GM19023 (cell line): ENCODE data around the gene YWHAB.
"Not testable (repeated sequence)": the region's sequence is repeated elsewhere in the genome, so short reads cannot be mapped to it uniquely, and the experiment has no call there.

ENCODE experiments used
- ATAC-seq: cut with Tn5 transposase; IDR thresholded peaks from one replicate; pipeline ENCODE4 v1.9.1; 2021; ENCODE audit warnings: mild to moderate bottlenecking, moderate library complexity; ENCODE audit not compliant: unreplicated experiment

The YWHAB gene

GRCh38 chr20:44866703-44867335 is 18.7 kb upstream of the YWHAB start:
- no peak for ATAC-seq

GRCh38 chr20:44869471-44869870 is 16.0 kb upstream of the YWHAB start:
- no peak for ATAC-seq

- not testable (repeated sequence) for ATAC-seq
Observed at GRCh38 chr20:44882360-44882759, 3.1 kb upstream of the YWHAB start.

GRCh38 chr20:44883214-44883902 is 2.1 kb upstream of the YWHAB start:
- ATAC-seq, result no peak

- no peak for ATAC-seq
Observed at GRCh38 chr20:44884907-44885391, 556 bp upstream of the YWHAB start.

- no peak for ATAC-seq
Observed at GRCh38 chr20:44886266-44886651, 754 bp downstream of the YWHAB start.

GRCh38 chr20:44886828-44887227 is 1.3 kb downstream of the YWHAB start:
- no peak for ATAC-seq

- no peak for ATAC-seq
Observed at GRCh38 chr20:44887466-44887865, 2.0 kb downstream of the YWHAB start.

GRCh38 chr20:44888226-44889103 is 3.0 kb downstream of the YWHAB start:
- ATAC-seq, result no peak

GRCh38 chr20:44891826-44892225 is 6.3 kb downstream of the YWHAB start:
- ATAC-seq, result no peak

GRCh38 chr20:44894959-44895358 is 9.5 kb downstream of the YWHAB start:
- no peak for ATAC-seq

- no peak for ATAC-seq
Observed at GRCh38 chr20:44896583-44896982, 11.1 kb downstream of the YWHAB start.

- ATAC-seq, result no peak
Observed at GRCh38 chr20:44897133-44897532, 11.6 kb downstream of the YWHAB start.

GRCh38 chr20:44900231-44900854 is 14.8 kb downstream of the YWHAB start:
- ATAC-seq, result no peak

GRCh38 chr20:44901974-44902373 is 16.5 kb downstream of the YWHAB start:
- no peak for ATAC-seq

GRCh38 chr20:44904377-44904776 is 18.9 kb downstream of the YWHAB start:
- no peak for ATAC-seq

- ATAC-seq, result no peak
Observed at GRCh38 chr20:44908987-44909871, 23.7 kb downstream of the YWHAB start.

- peak; percentile 88 for ATAC-seq
Observed at GRCh38 chr20:44909872-44910689, 24.6 kb downstream of the YWHAB start, which contains the start of gene PABPC1L. Gene PABPC1L, plus strand, starts transcription at chr20:44910060. Its CDS starts 84 bp downstream, at chr20:44910144.

GRCh38 chr20:44910690-44911262 is 25.3 kb downstream of the YWHAB start:
- no peak for ATAC-seq
